GM23338 (cell line): ENCODE measurements around the gene ADAM10.

Source experiments
- CREB1 ChIP-seq: fragments of 250-450 bp; sonication (Bioruptor Pico); IDR thresholded peaks from 2 replicates; pipeline ENCODE4 v1.5.0; 2020; ENCODE audit warnings: low read depth, mild to moderate bottlenecking, moderate library complexity
- CTCF ChIP-seq, 2 experiments: fragments of 200-600 bp in 1 of 2; sonication (generic) in 1 of 2; conservative IDR thresholded peaks; 2 replicates each; pipeline versions ENCODE4 v1.5.1 to v1.6.1; 2016 to 2017; ENCODE audit warnings: antibody characterized with exemption in 2 of 2, low read depth in 2 of 2, mild to moderate bottlenecking in 2 of 2, moderate library complexity in 1 of 2
- EZH2 ChIP-seq: fragments of 200-600 bp; sonication (generic); IDR thresholded peaks from one replicate; pipeline ENCODE4 v1.8.0; 2017; ENCODE audit warnings: antibody characterized with exemption, mild to moderate bottlenecking, low read depth; ENCODE audit not compliant: unreplicated experiment
- EZH2phosphoT487 ChIP-seq: fragments of 200-600 bp; sonication (generic); IDR thresholded peaks from one replicate; pipeline ENCODE4 v1.8.1; 2018; ENCODE audit warnings: antibody characterized with exemption; ENCODE audit not compliant: unreplicated experiment
- POLR2AphosphoS5 ChIP-seq: IDR thresholded peaks from 2 replicates; pipeline ENCODE4 v1.6.1; 2016; ENCODE audit warnings: antibody characterized with exemption, low read depth
- REST ChIP-seq: IDR thresholded peaks from one replicate; pipeline ENCODE4 v1.6.1; 2018; ENCODE audit warnings: antibody characterized with exemption; ENCODE audit not compliant: unreplicated experiment
- ZNF114 ChIP-seq: fragments of 250-450 bp; sonication (Bioruptor Pico); IDR thresholded peaks from 2 replicates; pipeline ENCODE4 v1.5.0; 2020; ENCODE audit warnings: mild to moderate bottlenecking, moderate library complexity

GRCh38 chr15:58551084-58551763, 198.3 kb downstream of the ADAM10 start:
- TF ChIP-seq EZH2 (no peak), CTCF (conservative IDR thresholded peaks at IDR 0.05; ENCODE audit: low read depth in 2 of 2) (no peak), ZNF114 (no peak), POLR2AphosphoS5 (no peak), EZH2phosphoT487 (no peak), REST (no peak), CREB1 (no peak)
